Left lobe of liver (tissue), 2 donors: ENCODE measurements around the gene CCSER2. TPM values are rescaled to one million over a fixed set of nuclear protein-coding genes. Genes with fewer than 3 reads are reported as not detected.
"Not testable (repeated sequence)": the region's sequence is repeated elsewhere in the genome, so short reads cannot be mapped to it uniquely, and the experiment has no call there.

Experiments used
- ATAC-seq: fragments of 200-7000 bp; cut with Tn5 transposase; one replicate; pipeline ENCODE4 v1.9.1; 2020; ENCODE audit warnings: mild to moderate bottlenecking, moderate library complexity
- DNase-seq: peaks from one replicate; pipeline ENCODE4 v3.0.0-alpha.2; 2020; ENCODE audit warnings: low spot score
- total RNA-seq: library from RNA; stranded (reverse); gene quantifications from one replicate; pipeline ENCODE4 v1.2.1, GENCODE V29; 2021
- donor health status: DM: no; HTN: no; CAD: no; lungs with moderate emphysema.
- donor health status: DM: no; HTN: yes; CAD: no.

The CCSER2 gene
- total RNA-seq, 1 donor from 2014 or later, result 13.9 TPM

GRCh38 chr10:84343831-84344230, 15.4 kb downstream of the CCSER2 start:
- DNase-seq (no peak), ATAC-seq (no peak)

- no peak for DNase-seq
- ATAC-seq, result no peak
These were observed 16.1 kb downstream of the CCSER2 start for GRCh38 chr10:84344526-84344925.

- not testable (repeated sequence) for ATAC-seq, DNase-seq
These were observed 19.2 kb downstream of the CCSER2 start for GRCh38 chr10:84347575-84348002.

- no peak for DNase-seq
- no peak for ATAC-seq
These were observed 20.1 kb downstream of the CCSER2 start for GRCh38 chr10:84348447-84348846.

- ATAC-seq (no peak), DNase-seq (no peak)
These were observed 20.5 kb downstream of the CCSER2 start for GRCh38 chr10:84348860-84349259.

- peak; percentile 64 for DNase-seq
- peak; percentile 97 for ATAC-seq
These were observed 24.0 kb downstream of the CCSER2 start for GRCh38 chr10:84352251-84352842.

GRCh38 chr10:84353052-84353803, 24.8 kb downstream of the CCSER2 start:
- no peak for ATAC-seq

GRCh38 chr10:84354623-84355022, 26.2 kb downstream of the CCSER2 start:
- ATAC-seq, result peak; percentile 51
- DNase-seq, result no peak

More at GRCh38 chr10:84353052-84353803, 24.8 kb downstream of the CCSER2 start:
- DNase-seq, result no peak

- DNase-seq (no peak), ATAC-seq (no peak)
These were observed 26.7 kb downstream of the CCSER2 start for GRCh38 chr10:84355106-84355505.

GRCh38 chr10:84356928-84357327, 28.5 kb downstream of the CCSER2 start:
- ATAC-seq, result no peak
- DNase-seq, result no peak

GRCh38 chr10:84358743-84359142, 30.4 kb downstream of the CCSER2 start:
- ATAC-seq, result no peak
- no peak for DNase-seq

GRCh38 chr10:84360637-84361365, 32.4 kb downstream of the CCSER2 start:
- ATAC-seq (peak; percentile 68), DNase-seq (no peak)

GRCh38 chr10:84365335-84365881, 37.0 kb downstream of the CCSER2 start:
- DNase-seq, result no peak
- peak; percentile 44 for ATAC-seq

GRCh38 chr10:84366041-84366440, 37.7 kb downstream of the CCSER2 start:
- DNase-seq (no peak), ATAC-seq (peak; percentile 76)

GRCh38 chr10:84367256-84367655, 38.9 kb downstream of the CCSER2 start:
- ATAC-seq (no peak), DNase-seq (no peak)

- ATAC-seq, result no peak
- DNase-seq, result no peak
These were observed 40.4 kb downstream of the CCSER2 start for GRCh38 chr10:84368828-84369227.

- DNase-seq, result no peak
- no peak for ATAC-seq
These were observed 41.9 kb downstream of the CCSER2 start for GRCh38 chr10:84370283-84370682.

- ATAC-seq, result no peak
- no peak for DNase-seq
These were observed 43.6 kb downstream of the CCSER2 start for GRCh38 chr10:84371944-84372343.

- no peak for DNase-seq
- no peak for ATAC-seq
These were observed 44.6 kb downstream of the CCSER2 start for GRCh38 chr10:84373000-84373399.

GRCh38 chr10:84374455-84374854, 46.1 kb downstream of the CCSER2 start:
- no peak for ATAC-seq
- DNase-seq, result no peak

- DNase-seq (no peak), ATAC-seq (peak; percentile 88)
These were observed 46.6 kb downstream of the CCSER2 start for GRCh38 chr10:84375011-84375410.
